Hepatocyte (in vitro differentiated cells): ENCODE results near the gene CHAF1A.

ENCODE experiments used
- EZH2 ChIP-seq: fragments of 200-600 bp; sonication (generic); IDR thresholded peaks from 2 replicates; pipeline ENCODE4 v1.6.1; 2016; ENCODE audit warnings: antibody characterized with exemption, mild to moderate bottlenecking, borderline replicate concordance
- EZH2phosphoT487 ChIP-seq: fragments of 200-600 bp; sonication (generic); IDR thresholded peaks from one replicate; pipeline ENCODE4 v1.6.1; 2018; ENCODE audit warnings: antibody characterized with exemption, mild to moderate bottlenecking, low read depth, moderate library complexity; ENCODE audit not compliant: unreplicated experiment, severe bottlenecking
- TF ChIP-seq, protein P1 (sequence below): fragments of 200-600 bp; sonication (generic); IDR thresholded peaks from 2 replicates; pipeline ENCODE4 v1.5.1; 2016; ENCODE audit warnings: antibody characterized with exemption, mild to moderate bottlenecking; ENCODE audit not compliant: poor library complexity

GRCh38 chr19:4449022-4449638 lies 46.7 kb downstream of the CHAF1A start:
- TF ChIP-seq, protein P1, sequence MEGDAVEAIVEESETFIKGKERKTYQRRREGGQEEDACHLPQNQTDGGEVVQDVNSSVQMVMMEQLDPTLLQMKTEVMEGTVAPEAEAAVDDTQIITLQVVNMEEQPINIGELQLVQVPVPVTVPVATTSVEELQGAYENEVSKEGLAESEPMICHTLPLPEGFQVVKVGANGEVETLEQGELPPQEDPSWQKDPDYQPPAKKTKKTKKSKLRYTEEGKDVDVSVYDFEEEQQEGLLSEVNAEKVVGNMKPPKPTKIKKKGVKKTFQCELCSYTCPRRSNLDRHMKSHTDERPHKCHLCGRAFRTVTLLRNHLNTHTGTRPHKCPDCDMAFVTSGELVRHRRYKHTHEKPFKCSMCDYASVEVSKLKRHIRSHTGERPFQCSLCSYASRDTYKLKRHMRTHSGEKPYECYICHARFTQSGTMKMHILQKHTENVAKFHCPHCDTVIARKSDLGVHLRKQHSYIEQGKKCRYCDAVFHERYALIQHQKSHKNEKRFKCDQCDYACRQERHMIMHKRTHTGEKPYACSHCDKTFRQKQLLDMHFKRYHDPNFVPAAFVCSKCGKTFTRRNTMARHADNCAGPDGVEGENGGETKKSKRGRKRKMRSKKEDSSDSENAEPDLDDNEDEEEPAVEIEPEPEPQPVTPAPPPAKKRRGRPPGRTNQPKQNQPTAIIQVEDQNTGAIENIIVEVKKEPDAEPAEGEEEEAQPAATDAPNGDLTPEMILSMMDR: no peak
- TF ChIP-seq EZH2: no peak
- TF ChIP-seq EZH2phosphoT487: no peak
